Fibroblast of skin of back (primary cell): Measurements from ENCODE around the gene ECEL1.

Source experiments
- DNase-seq: peaks from one replicate; pipeline ENCODE4 v3.0.0-alpha.2; 2013

The ECEL1 gene

DNA sequence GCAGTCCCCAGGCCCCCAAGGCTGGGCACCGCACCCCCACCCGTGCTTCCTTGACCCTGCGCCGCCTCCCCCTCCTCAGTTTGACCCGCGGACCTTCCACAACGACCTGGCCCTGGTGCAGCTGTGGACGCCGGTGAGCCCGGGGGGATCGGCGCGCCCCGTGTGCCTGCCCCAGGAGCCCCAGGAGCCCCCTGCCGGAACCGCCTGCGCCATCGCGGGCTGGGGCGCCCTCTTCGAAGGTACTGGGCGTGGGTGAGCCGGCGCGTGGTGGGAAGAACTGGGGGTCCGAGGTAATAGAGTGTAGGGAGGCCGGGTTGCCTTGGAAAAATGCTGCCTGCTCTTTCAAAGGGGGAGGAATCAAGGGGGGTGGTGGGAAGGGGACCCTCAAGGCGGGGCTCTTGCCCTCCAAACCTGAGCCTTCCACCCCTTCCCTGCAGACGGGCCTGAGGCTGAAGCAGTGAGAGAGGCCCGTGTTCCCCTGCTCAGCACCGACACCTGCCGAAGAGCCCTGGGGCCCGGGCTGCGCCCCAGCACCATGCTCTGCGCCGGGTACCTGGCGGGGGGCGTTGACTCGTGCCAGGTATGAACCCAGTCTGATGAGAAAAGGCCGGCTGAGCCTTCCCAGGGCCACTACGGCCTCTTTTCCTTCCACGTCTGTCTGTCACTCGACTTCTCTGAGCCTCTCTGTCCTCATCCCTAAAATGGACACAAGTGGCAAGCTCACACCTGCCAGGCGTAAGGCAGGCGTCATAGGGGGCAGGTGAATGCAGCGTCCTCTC lies 35.2 kb upstream of the ECEL1 start:
- no peak for DNase-seq

DNA sequence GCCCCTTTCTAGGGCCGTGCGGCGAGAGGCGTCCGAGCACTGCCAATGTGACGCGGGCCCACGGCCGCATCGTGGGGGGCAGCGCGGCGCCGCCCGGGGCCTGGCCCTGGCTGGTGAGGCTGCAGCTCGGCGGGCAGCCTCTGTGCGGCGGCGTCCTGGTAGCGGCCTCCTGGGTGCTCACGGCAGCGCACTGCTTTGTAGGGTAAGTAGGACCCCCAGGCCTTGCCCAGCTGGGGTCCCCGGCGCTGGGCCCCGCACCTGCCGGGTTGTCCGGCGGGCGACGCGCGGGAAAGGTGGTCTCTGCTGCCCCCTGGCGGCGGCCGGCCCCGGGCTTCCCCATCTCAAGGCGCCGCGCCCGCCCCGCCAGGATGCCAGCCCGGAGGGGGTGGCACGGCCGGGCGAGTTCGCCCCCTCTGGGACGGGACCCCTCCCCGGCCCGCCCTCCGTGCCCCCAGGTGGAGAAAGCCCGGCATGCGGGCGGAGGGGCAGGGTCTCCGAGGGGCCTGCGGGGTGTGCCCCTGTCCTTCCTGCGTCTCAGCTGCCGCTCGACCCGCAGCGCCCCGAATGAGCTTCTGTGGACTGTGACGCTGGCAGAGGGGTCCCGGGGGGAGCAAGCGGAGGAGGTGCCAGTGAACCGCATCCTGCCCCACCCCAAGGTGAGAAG lies 34.5 kb upstream of the ECEL1 start:
- DNase-seq: peak; percentile 7

DNA sequence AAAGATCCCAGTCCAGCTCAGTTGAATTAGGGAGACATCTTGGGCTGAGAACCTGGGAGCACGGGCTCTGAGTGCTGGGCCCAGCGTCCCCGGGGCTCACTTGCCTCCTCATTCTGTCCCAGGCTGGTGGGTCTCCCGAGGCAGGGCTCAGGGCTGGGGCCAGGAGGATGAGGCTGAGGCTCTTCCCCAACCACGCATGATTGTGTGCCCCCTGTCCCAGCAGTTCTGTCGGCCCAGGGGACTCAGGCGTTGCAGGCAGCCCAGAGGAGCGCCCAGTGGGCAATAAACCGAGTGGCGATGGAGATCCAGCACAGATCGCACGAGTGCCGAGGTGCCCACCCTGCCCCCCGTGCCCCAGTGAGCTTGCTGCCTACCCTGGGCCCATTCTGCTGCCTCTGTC lies 33.5 kb upstream of the ECEL1 start:
- no peak for DNase-seq

DNA sequence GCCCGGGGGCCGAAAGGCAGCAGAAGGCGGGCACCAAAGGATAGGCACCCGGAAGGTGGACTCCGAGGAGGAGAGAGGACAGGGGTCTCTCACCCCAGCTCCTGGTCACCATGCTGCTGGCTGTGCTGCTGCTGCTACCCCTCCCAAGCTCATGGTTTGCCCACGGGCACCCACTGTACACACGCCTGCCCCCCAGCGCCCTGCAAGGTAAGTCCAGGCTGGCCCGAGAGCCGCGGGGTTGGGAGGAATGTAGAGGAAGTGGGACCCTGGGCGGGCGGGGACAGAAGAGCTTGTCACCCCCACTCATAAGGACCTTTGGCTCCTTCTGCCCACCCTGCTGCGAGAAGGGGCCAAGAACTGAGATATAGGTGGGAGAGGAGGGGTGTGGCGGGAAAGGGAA lies 32.9 kb upstream of the ECEL1 start:
- no peak for DNase-seq

DNA sequence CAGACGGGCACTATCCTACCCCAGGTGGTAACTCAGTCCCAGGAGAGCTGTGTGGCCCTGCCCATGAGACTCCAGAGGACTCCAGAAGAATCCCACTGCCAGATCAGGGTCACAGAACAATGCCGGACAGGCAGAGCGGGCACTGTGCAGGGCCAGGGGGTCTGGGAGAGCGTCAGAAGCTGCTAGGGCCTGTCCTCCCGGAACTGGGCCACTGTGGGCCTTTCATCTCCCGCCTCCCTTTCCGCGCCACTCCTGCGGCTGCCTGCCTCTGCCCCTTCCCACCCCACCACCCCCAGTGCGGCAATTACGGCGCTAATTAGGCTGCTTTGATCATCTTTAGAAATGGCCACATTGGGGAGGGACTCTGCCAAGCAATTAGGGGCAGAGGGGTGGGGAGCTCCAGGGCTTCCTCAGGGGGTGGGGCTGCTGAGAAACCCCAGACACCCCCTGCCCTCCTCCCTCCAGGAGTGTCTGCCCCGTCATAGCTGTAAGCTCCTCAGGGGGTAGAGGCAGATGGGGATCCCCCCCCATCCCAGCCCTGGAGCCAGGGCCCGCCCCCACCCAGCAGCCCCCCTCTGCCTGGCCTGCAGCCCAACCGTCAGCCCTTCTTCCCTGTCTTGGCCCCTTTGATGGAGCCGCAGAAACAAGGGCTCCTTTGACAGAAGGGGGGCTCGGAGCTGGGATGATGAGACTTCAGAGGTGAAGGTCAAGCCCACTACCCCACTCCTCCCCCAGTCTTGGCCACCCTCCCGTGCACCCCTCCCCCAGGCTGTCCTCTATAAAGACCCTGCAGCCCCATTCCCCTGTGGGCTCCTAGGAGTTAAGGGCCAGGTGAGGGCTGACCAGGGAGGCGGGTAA lies 32.2 kb upstream of the ECEL1 start, which contains the start of gene PRSS56:
PRSS56 (plus strand) TSS at position 808 of the 858 bp plus-strand sequence. CDS start 211 bp downstream, outside the sequence.
- no peak for DNase-seq

DNA sequence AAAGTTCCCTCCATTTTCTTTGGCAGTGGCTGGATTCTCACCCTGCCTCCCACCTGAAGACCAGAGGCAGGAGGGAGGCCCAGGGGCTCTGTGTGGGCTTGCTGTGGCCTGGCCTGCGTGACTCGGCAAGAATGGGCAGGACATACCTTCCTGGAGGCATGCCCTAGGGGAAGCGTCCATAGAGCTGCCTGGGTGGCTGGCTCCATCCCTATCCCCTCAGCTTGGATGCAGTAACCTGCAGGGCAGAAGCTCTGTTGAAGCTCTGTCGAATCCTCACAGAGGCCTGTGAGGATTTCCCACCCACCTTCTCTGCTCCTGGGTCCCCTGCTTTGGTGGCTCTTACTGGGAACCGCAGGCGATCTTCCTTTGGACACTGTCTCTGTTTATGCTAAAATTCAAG lies 31.2 kb upstream of the ECEL1 start:
- DNase-seq: no peak

DNA sequence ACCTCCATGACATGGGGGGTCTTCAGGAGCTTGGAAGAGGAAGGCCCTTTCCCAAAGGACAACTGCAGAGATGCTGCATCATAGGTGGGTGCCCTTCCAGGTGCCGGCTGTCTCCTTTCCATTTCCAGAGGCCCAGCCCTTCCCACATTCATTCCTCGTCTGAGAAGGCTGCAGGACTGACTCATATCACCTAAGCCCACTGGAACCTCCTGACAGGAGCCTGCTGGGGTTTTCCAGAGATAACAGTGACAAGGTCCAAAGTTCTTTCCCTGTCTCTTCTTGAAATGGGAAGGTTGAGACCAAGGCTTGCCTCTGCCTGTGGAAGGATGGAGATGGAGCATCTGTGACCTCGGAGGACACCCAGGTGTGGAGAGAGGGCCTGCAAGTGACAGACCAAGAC lies 28.9 kb upstream of the ECEL1 start:
- no peak for DNase-seq

DNA sequence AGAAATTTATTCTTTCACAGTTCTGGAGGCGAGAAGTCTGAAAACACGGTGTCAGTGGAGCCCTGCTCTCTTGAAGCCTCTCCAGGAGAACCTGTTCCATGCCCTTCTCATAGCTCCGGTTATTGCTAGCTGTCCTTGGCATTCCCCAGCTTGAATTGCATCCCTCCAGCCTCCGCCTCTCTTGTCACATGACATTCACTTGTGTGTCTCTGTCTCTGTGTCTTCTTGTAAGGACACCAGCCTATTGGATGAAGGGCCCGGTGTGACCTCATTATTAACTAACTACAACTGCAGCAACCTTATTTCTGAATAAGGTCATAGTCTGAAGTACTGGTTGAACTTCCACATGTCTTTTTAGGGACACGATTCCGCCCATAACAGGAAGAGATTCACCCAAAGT lies 28.0 kb upstream of the ECEL1 start:
- no peak for DNase-seq

DNA sequence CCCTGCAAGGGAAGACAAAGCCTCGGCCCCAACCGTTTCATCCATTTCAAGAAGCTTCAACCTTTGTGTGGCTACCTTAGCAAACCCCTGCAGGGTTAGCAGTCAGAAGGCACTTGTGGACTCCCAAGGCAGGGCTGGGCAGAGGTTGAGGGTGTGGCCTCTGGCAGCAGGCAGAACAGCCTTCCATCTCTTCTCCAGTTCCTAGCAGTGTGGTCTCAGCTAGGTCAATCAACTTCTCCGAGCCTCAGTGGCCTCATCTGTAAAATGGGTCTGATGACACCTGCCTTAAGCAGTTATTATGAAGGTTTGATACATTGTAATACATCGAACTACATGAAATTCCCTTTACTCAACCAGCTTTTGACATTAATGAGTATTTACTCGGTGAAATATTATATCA lies 25.7 kb upstream of the ECEL1 start:
- no peak for DNase-seq

DNA sequence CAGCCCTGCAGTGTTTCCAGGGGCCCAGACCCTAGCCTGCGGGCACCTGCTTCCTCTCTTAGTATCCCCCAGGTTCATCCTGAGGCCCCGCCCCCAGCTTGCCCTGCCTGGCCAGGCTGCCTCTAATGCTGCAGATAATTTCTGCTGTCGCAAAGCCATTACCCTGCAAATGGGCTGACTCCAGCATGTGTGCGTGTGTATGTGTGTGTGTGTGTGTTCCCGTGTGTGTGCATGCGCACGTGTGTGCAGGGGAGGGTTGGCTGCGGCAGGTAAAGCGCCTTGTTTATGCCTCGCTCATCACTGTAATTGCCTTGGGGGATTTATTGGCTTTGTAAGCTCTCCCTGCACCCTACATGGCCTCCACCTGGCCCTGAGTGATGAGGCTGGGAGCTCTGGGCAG lies 25.0 kb upstream of the ECEL1 start:
- DNase-seq: no peak

DNA sequence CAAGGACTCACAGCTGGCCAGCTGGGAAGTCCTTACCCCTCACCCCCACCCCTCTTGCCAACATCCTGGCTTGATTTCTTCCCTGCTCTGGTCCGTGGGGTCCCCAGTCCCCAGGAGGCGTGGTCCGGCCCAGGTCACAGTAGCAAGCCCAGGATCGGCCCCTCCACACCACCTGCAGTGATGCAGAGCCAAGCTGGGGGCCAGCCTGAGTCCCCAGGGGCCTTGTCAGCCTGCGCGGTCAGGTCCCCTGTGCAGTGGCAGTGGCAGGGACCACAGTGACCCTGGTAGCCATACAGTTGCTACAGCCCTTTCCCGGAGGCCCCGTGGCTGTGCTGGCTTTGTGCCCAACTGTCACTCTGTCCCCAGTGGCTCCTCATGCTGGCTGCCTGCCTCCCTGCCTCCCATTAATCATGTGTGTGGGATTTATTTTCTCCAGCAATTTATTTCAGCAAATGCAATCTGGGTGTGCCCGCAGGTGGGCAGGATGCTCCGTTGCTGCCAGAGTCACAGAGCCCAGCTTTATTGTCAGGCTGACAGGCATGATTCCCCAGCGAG lies 23.8 kb upstream of the ECEL1 start:
- no peak for DNase-seq

DNA sequence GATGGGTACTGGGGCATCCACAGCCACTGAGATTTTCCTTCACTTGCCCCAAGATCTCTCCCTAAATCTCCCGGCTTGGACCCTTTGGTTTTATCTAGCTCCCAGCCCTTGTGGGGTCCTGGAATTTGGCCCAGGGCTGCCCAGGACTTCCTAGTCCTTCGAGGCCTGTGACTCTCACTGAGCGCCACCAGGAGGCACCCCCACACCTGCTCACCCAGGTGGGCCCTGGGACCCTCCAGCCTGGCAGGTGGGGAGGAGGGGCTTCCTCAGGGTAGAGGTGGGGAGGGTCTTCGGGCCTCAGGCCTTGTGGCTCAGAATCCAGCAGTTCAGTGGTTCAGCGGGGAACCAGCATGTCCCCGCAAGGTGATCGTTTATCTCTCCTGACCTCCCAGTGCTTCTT lies 20.6 kb upstream of the ECEL1 start:
- no peak for DNase-seq

DNA sequence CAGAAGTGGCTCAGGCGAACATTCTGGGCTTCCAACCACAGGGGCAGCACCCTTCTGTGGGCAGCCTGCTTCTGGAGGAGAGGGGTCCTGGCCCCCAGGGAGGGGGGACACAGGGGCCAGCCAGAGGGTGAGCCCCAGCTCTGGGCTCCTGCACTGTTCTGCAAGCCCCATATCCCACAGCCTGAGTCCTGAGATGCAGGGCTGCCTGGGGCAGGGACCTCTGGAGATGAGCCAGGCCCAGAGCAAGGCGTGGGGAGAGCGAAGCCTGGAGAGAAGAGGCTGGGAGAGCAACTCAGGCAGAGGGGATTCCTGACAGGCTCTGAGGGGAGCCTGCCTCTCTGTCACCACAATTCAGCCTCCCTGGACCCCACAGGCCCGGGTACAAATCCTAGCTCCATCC lies 19.1 kb upstream of the ECEL1 start:
- DNase-seq: no peak

DNA sequence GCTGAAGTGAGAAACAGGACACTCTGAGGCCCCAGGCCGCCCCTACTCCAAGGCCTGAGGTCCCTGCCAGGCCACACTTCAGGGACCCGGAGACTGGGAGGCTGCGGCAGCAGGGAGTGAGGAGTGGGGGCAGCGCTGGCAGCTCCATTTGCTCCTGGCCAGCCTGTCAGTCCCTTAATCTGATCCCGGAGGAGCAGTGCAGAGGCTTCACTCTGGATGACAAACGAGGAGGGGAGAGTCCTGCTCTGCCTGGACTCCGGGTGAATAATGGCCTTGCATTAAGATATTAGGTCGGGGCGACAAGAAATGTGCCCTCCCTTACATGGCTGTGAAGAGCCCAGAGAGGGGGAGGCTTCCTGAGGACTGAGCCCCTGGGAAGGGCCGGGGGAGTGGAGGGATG lies 18.2 kb upstream of the ECEL1 start:
- no peak for DNase-seq

DNA sequence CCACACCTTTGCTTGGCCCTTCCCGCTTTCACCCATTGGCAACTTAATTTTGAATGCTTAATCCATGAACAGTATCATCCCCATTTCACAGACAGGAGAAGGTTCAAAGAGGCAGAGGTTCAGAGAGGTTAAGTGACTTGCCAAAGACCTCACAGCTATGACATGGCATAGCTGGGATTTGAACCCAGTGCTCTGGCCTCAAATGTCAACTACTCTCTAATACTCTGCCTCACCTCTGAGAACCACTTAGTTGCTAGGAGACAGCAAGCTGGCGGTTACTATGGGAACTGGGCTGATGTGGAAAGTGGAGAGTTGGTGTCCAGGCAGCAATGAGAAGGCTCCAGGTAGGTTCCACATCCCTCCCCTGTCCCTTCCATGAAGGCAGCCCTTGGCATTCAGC lies 16.8 kb upstream of the ECEL1 start:
- no peak for DNase-seq

DNA sequence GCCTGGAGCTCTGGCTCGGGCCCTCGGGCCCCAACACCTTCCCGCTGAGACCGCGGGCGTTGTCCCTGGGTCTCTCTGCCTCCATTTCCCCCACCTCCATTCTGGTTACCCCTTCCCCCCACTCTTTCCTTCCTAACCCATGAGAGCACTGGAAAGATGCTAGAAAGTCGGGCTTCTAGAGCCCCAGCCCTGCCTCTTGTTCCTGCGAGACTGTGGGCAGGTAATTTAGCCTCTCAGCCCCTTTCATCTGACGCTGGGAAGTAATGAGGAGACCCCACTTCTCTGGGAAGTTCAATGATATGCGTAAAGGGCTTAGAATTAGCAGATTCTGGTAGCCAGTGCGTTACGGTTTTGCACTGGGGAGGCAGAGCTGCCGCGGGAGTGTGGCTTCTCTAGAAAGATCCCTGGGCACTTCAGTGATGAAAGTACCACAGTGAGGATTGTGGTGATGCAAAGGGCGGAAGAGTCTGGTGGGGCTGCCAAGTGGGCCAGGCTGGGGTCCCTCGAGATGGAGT lies 16.2 kb upstream of the ECEL1 start:
- no peak for DNase-seq

DNA sequence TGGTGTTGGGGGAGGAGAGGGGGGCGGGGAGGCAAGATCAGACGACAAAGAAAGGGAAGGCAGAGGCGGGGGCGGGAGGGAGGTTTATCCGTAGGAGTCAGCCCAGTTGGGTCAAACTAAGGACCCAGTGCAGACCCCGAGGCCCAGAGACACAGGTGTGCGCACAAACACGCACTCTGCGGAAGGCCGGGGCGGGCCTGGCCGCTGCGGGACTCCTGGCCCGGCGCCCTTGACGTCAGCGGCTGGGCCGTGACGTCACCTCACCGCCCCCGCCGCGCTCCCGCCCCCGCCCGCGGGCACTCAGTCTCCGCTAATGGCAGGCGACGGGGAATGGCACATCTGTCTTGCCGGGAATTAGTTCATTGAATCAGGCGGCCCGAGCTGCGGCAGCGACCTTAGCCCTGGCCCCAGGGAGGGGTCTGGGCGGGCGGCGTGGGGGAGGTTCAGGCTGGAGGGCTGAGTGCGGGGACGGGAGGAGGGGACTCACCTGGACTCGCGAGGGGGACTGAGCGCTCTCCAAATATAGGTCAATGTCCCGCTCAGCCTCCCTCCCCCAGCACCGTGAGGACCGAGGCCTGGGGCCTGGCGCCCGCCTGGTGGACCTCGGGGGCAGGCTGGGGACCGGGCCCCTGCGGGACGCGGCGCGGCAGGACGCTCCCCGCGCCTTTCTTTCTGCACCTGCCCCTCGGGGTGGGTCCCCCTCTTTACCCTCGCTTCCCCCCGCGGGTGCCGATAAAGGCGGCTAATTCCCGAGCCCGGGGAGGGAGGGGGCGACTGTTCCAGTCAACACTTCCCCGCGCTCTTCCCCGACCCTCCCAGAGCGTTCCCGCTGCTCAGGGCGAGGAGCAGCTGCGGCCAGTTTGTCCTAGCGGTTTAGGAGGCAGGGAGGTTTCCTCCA lies 15.5 kb upstream of the ECEL1 start:
- DNase-seq: no peak

DNA sequence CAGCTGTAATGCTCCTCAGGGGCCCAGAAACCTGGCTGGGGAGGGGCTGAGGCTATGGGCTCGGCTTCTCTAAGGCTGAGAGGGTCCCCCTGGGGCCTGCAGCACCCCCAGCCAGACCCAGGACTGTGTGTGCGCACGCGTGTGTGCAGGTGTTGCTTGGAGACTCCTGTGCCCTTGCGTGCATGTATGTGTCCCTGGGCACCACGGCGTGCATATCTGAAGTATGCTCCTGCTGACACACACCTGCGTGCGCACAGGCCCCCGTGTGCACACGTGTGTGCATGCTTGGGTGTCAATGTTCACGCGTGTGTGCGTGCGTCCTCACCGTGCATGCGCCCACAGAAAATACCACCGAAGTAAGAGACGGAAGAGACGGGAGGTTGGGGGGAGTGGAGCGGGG lies 14.9 kb upstream of the ECEL1 start:
- DNase-seq: no peak

DNA sequence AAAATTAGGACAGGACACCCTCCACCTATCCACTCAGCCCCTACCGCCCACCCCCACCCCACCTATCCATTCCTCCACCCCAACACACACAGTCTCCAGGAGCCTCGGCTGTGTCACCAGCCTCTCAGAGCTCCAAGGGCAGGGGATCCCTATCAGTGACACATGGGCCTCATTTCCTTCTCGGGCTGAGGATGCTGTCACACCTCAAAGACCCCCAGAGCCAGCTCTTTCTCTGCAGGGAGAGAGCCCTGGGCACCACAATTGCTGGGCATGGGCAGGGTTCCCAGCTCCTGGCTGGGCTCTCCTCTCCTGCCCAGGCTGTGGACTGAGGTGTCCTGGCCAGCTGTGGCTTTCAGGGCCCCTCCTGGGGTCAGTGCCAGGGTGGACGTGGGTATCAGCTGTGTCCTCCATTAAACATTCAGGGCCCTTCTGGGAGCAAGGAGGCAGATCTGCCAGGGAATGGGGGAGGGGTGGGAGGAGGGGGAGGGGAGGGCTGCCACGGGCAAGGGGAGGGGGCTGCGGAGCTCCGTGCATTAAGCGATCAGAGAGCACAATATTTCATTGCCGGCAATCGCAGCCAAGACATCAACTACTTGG lies 14.3 kb upstream of the ECEL1 start:
- DNase-seq: no peak

DNA sequence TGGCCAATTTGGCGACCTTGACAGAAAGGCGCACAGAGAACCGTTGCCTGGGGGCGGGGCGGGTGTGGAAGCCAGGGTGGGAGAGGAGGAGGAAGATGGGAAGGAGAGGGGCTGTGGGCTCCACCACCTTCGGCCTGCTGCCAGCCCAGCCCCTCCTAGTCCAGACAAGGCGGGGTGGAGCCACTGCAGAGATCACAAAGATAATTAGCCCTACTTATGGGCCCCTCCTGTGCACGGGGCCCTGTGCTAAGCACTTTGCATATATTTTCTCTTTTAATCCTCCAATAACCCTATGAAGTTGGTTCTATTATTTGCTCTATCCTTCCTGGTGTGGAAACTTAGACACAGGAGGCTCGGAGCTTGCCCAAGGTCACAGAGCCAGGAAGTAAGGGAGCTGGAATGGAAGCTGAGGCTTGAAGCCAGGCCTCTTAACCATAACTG lies 13.7 kb upstream of the ECEL1 start:
- no peak for DNase-seq

DNA sequence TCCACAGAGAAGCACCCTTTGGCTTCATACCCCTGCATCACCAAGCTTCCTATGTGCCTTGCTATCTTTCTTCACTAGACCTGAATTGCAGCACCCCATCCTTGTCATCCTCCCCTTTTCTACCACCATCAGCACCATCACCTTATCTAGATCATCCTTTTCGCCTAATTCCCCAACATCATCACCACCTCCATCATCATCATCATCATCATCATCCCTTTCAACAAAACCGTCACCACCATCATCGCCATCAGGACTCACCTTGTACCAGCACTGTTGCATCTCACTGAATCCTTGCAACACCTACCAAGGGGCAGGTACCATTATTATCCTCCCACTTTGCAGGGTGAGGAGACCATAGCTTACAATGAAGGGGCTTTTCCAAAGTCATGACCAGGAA lies 10.8 kb upstream of the ECEL1 start:
- no peak for DNase-seq
